NCI-H146 (cell line): ENCODE results near the gene IFT122.
"Not testable (repeated sequence)": the region's sequence is repeated elsewhere in the genome, so short reads cannot be mapped to it uniquely, and the experiment has no call there.

Experiments
- DNase-seq: peaks from one replicate; lab custom pipeline; 2025; lab: John Stamatoyannopoulos, UW

IFT122 gene

DNA sequence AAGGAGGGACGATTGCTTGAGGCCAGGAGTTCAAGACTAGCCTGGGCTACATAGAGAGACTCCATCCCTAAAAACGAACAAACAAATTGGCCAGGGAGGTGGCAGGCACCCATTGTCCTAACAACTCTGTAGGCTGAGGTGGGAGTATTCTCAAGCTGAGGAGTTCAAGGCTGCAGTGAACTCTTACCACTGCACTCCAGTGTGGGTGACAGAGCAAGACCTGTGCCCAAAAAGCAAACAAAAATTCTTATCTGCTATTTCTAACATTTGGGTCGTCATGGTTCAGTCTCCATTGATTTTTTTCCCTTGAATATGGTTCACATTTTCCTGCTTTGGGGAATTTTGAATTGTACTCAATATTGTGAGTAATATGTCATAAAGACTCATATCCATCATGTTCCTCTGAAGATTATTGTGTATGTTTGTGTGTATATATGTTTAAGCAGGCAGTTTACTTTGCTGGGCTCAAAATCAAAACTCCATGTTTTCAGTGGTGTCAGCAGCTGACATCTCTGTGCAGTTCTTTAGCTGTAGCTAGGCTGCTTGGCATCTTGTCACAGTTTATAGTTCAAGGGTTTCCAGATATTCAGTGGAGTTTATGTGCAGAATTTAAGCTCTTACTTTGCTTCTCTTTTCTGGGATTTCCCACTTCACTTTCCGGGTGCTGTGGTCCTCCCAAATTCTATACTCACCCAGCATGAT, 33.2 kb downstream of the IFT122 start:
- no peak for DNase-seq

DNA sequence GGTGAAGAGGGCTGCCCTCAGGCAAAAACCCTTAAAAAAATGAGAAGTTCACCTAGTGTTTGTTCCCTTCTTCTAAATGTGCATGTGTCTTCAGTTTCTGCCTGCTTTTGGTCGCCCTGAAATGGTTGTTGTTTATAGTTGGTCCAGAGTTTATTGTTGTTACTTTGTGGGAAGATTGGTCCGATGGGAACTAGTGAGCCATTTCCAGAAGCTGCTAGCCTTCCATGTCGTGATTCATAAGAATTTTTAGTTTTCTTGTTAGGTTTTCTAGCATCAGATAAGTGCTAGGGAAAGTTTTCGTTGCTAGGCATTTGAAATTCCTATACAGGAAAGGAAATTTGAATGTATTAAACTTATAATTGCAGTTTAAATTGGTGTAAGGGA, 33.7 kb downstream of the IFT122 start:
- no peak for DNase-seq

DNA sequence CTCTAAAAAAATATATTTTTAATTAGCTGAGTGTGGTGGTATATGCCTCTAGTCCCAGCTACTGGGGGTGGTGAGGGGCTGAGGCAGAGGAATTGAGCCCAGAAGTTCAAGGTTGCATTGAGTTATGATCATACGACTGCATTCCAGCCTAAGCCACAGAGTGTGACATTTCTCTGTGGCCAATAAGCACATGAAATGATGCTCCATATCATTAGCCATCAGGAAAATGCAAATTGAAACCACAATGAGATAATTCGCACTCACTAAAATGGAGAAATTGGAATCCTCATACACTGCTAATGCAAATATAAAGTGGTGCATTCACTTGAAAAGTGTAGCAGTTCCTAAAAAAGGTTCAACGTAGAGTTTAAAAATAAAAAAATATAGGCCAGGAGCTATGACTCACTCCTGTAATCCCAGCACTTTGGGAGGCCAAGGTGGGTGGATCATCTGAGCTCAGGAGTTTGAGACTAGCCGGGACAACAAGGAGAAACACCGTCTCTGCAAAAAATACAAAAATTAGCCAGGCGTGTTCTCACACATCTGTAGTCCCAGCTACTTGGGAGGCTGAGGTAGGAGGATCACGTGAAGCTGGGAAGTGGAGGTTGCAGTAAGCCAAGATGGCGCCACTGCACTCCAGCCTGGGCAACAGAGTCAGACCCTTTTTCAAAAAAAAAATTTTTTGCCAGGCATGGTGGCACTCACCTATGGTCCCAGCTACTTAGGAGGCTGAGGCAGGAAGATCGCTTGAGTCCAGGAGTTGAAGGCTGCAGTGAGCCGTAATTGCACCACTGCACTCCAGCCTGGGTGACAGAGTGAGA, 35.2 kb downstream of the IFT122 start:
- DNase-seq, result no peak

DNA sequence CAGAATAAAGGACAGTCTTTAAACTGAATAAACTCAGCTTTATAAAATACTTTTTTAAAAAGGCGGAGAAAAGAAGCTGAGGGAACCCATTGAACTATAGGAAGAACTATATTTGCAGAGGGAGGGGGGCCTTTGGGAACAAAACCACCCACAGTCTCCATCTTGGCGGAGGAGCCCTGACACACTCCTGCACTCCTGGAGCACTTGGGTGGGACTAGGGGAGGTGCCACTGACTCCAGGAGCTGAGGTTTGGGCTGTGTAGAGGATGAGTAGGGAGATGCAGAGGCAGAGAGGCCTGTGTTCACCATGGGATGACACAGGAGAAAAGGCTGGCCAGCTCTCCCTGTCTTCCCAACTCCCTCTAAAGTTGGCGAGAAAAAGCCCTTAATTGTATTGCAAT, 35.8 kb downstream of the IFT122 start:
- no peak for DNase-seq

DNA sequence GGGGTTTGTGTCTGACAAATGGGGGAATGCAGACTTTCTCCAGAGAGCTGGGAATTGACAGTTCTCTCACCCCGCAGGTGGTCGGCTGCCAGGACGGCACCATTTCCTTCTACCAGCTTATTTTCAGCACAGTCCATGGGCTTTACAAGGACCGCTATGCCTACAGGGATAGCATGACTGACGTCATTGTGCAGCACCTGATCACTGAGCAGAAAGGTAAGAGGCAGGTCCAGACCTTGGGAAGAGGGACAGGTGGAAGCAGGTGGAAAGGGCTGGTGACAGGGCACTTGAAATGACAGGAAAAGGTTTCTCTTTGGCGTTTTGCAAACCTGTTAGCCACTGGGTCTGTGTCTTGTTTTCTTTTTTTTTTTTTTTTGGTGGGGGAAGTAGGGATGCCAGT, 36.6 kb downstream of the IFT122 start:
- DNase-seq, result no peak

DNA sequence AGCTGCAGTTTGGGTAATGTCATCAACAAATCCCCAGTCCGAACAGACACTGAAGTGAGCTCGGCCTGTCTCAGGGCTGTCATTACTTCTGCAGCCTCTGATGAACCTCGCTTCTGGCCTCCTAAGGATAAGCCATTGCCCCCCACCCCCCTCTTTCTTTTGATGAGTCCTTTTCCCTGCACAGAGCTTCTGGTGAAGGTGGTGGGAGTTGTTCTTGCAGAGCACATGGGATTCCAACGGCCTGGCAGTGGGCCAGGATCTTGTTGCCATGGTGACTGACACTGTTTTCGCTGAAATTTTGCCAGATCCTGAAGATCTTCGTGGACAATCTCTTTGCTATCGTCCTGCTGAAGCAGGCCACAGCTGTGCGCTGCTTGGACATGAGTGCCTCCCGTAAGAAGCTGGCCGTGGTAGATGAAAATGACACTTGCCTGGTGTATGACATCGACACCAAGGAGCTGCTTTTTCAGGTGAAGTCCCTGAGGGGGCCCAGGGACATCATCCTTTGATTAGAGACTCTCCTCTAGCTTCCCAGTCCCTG, 41.3 kb downstream of the IFT122 start:
- DNase-seq, result not testable (repeated sequence)

DNA sequence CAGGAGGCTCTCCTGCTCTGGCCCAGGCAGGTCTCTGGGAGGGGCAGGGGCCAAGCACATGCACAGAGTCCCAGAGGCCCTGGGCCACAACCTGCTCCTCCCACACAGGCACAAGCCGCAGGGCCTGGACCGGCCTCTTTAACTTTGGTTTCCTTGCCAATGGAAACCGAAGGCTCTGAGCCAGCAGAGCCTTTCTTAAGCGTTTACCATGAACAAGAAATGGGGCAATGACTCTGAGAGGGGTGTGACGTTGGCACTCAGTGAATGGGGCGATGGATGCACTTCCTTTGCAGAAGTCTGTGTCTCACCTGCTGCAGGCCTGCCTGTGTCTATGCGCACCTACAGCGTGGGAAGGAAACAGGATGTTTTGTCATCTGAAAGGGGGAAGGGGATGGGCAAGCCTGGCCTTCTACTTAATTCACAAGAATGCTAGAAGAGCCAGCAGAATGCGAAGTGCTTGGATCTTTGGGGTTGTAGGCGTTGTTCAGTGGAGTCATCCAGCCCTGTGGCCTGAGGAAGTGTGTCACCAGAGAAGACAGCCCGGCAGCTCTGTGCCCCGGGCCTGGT, 41.8 kb downstream of the IFT122 start:
- no peak for DNase-seq

DNA sequence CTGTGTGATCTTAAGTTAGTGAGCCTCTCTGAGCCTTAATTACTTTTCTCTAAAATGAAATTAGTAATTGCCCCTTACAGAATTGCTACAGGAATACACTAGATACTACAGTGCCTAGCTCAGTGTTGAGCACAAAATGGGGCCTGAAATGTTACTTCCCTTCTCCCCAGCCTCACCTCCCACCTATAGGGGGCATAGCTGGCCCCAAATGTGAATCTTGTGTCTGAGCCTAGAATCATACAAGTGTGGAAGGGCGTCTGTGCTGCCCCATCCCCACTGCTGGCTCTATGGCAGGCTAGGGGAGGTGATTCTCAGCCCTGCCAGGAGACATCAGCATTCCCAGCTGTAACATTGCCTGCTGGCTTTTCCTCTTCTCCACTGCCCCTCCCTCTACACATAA, 42.7 kb downstream of the IFT122 start:
- no peak for DNase-seq

DNA sequence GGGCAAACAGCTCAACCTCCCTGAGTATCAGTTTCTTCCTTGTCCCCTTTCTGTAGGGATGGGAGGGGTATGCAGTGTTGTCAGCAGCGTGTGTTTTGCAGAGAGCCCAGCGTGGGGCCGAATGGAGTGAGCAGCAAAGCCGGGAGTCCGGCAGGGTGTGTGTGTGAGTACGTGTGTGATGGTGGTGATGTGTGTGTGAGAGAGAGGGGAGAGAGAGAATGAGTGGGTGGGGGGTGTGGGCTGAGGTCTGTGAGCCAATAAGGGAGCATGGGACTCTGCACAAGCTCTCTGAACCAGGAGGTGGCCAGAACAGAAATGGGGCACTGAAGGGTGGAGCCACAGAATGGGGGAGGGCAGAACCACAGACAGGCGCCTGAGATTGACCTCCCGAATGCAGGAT, 43.8 kb downstream of the IFT122 start:
- DNase-seq, result no peak

DNA sequence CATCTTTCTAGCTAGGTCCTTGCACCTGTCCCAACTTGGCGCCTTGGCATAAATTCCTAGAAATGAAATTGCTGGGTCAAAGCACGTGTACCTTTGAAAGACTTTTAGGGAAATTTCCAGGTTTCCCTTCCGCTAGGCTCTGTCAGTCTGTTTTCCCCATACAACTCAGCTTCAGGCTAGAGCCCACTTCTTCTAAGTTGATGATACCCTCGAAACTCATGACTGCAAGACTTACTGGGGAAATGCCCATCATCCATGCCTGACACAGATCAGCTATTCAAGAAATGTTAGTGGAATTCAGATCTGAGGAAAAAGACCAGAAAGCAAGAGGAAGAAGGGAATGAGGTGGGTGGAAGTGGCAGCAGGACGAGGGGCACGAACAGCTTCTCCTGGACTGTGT, 45.1 kb downstream of the IFT122 start:
- DNase-seq, result not testable (repeated sequence)

DNA sequence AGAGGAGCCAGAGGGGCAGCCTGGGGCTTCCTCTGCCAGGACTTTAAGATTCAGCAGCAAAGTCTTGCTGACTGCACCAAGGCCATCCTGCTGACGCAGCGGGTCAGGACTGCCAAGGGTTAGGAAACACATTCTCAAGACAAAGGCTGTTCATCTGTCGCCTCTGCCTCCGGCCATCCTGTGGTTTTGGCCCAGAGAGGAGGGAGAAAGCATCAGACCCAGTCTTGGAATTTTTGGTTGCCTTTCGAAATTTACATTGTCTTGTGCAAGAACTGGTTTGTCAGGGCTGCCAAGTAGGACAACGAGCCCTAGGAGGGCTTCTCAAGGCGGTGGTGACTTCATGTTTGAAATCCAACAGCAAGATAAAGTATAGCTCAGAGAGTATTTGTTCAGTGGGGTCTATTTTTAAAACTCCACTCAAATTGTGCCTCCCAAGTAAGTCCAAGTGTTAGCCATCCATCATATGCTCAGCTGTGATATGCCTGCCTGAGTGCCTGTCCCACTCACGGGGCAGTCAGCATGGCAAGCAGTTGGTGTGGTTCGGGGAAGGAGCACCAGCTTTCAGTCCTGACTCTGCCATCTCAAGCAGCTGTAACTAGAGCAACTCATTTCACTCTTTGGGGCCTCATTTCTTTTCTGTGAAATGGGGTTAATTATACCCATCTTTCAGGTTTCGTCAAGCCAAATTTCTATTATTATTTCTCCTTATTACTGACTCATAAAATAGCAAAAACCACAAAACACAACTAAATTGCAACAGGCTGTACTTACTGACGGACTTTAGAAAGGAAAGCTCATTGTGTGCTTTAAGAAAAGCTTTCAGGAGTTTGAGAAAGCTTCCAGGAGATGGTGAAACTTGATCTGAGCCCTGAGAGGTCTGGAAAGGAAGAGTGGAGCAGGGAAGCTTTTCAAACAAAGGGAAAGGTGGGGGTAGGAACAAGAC, 46.0 kb downstream of the IFT122 start:
- DNase-seq, result no peak

DNA sequence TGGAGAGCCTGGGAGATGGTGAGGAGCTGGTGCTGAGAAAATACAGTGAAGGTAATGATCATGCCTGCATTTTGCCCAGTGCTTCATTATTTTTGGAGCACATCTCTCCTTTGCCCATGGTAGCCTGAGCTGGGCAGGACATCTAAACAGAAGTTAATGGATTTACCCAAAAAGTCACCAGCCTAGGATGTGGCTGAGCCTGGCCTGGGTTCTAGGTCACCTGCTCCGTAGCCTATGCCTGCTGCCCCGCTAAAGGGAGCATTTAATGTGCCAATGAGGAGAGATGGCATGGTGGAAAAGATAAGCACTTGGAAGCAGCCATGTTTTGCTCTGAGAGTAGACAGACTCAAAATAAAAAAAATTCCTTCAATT, 46.6 kb downstream of the IFT122 start:
- DNase-seq, result no peak

DNA sequence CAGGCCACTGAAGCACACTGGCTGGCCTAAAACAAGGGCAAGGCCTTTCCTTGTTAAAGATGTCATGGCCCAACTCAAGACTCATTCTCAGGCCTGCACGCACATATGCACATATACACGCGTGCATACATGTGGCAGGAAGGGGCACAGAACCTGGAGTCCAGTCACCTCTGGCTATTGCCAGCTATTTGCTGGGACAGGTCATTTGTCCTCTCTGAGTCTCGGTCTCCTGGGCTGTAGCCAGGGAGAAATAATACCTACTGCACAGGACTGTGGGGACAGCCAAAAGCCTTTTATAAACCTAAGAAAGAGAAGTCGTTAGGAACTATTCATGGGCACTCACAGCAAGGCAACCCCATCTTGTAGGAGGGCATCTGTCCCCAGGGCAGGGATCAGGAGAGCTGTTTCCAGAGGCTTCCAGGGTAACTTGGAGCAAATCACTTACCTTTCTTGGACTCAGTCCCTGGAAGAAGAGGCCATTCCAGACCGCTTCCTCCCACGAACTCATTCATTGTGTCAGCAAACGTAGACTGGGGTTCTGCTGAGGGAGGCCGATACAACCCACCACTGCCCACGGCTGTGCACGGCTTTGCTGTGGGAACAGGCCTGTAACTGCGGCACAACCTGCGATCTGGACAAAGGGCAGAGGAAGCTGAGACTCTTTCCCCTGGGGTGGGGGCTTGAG, 47.3 kb downstream of the IFT122 start:
- DNase-seq, result no peak

DNA sequence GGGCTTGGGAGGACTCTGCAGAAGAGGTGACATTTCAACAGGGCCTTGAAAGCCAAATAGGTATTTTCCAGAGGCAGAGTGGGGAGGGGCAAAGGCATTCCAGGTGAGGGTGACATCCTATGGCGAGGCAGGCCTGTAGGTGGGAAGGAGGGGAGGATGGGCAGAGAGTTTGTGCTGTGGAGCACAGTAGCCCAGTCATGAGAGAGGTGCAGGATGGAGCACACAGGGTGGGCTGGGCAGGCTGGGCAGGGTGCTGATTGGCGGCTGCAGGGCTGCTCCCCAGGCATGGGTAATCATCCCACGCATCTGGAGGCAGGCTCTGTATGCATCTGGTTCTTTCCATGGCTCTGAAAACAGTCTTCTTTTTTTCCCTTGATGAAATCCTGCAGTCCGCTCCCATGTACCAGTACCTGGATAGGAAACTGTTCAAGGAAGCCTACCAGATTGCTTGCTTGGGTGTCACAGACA, 47.9 kb downstream of the IFT122 start:
- DNase-seq, result not testable (repeated sequence)

DNA sequence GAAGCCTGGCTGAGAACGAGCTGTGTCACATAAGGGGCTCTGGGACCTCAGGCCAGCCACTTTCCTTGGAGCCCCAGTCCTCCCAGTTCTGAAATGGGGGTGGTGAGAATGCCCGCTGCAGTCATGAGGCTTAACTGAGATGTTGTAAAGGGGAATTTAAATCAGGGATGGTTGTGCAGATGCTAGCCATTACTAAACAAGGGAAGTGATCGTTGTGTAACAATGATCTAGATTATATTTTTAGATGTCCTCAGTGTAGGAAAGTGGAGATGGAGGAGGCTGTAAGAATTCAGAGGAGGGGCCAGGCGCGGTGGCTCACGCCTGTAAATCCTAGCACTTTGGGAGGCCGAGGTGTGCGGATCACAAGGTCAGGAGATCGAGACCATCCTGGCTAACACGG, 49.2 kb downstream of the IFT122 start:
- not testable (repeated sequence) for DNase-seq

DNA sequence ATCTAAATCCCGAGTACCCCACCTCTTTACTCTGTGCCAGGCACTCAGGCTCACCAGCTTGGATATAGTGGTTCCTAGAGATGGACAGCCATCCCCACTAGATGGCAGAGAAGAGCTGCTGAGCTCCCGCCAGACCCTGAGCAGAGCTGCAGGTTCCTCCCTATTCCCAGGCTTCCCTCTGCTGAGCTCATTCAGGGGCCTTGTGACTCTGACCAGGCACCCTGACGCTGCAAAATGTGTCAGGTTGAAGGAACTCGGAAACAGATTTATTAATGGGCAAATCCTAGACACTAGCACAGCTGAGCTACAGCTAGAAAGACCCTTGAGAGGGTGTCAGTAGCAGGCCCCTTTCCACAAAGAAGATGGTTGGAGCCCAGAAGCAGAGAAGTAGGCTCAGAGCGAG, 50.2 kb downstream of the IFT122 start:
- DNase-seq, result peak; percentile 79

DNA sequence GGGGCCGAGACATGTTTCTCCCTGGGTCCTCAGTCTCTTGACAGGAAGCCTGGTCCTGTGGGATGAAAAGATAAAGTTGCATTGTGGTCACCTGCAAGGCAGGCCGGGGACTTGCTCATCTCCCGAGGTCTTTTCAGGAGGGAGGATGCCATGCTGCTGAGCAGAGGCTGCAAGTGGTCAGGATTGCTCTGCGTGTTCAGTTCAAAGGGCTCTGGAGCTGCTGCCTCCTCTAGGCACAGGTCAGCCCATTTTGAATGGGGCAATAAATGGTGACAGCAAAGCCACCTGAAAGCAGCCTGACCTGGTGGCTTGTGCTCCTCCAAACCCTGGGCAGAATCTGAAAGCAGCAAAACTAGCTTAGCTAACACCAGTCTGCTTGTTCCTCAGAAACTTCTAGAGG, 51.1 kb downstream of the IFT122 start:
- DNase-seq, result not testable (repeated sequence)

DNA sequence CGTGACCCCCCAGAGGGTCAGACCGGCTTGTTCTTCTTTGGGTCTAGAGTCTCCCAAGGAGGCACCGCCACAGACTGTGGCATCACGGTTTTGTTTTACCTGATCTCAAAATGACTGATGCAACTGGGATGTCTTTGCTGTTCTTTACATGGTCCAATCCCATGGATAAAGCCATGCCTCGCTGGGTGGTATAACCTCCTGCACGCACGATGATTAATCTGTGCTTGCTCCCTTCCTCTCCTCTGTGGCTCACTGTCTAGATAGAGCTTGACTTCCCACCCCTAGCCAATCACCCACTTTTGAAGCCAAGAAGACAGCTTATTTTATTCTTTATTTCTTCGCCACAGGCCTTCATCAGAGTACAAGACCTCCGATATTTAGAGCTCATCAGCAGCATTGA, 51.8 kb downstream of the IFT122 start:
- no peak for DNase-seq

DNA sequence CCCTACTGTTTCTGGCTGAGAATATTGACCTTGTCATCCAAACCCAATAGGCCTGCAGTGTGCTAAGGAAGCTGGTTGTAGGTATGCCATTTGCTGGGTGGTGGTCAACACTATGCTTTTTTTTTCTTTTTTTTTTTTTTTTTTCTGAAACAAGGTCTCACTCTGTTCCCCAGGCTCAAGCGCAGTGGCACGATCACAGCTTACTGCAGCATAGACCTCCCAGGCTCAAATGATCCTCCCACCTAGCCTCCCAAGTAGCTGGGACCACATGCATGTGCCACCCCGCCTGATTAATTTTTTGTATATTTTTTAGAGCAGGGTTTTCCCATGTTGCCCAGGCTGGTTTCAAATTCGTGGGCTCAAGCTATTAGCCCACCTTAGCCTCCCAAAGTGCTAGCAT, 52.7 kb downstream of the IFT122 start:
- no peak for DNase-seq

DNA sequence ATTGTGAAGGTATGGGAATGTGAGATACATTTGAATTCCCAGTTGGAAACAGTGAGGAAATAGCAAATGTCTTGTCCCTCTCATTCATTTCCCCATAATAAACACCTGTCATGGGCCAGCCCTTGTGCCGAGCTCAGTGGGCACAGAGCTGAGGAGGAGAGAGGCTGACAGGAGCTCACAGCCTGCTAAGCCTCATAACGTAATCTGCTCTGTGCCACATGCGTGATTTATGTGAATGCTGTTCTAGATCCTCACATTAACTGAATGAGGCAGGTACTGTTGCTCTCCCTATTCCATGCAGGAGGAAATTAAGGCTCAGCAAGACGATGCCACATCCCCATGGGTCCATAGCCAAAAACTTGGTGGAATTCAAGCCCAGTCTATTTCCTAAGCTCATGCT, 53.2 kb downstream of the IFT122 start:
- DNase-seq, result no peak

DNA sequence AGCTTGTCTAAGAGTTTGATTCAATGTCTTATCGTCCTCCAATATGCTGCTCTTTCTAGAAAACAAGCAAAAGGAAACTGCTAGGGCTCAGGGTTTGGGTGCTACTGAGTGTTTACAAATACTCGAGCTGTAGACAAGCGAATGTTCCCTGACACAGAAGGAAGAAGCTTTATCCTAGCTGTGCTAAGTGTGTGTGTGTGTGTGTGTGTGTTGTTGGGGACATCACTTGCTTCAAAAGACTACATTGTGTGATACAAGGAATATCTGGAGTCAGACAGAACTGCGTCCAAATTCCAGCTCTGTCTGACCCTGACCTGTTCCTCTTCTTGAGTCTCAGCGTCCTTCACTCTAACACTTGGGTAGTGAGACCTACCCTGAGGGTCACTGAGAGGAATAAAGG, 54.5 kb downstream of the IFT122 start:
- DNase-seq, result not testable (repeated sequence)
